DMS79 treated with DMSO at 0.1 percent for 48 hours (cell line): ENCODE data around the gene FAM72D.
"Not testable (repeated sequence)": the region's sequence is repeated elsewhere in the genome, so short reads cannot be mapped to it uniquely, and the experiment has no call there.

ENCODE experiments used
- DNase-seq: peaks from one replicate; lab custom pipeline; 2025; lab: John Stamatoyannopoulos, UW

The FAM72D gene

DNA sequence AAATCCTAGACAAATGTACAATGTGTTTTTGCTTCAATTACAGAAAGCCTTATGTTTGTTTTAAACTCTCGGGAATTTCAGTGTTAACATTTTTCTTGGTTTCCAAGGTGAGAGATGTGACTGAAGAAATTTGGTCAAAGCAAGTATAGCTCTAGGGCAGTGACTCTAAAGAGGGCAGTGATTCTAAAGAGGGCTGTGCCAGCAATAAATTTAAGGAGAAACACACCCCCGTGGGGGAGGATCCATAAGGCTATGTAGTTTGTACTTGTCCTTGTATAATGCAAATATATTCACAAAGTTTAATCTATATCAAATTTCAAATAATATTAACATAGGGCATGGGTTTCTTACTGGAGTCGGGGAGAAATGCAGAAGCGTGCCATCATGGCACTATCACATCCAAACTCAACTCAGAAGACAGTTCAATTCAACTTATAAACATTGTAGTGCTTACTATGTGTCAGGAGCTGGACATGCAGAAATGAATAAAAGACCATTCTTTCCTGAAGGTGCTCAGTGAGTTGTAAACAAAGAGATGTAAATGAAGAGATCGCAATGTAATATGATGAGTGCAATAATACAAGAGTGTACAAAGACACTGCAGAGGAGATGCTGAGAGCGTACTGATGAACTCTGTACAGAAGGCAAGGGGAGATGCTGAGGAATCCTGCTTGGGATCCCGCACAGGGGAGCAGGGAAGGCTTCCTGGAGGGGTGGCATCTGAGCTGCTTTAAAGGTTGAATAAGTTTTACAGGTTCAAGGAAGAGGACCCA is 13.1 kb upstream of the FAM72D start:
- not testable (repeated sequence) for DNase-seq

DNA sequence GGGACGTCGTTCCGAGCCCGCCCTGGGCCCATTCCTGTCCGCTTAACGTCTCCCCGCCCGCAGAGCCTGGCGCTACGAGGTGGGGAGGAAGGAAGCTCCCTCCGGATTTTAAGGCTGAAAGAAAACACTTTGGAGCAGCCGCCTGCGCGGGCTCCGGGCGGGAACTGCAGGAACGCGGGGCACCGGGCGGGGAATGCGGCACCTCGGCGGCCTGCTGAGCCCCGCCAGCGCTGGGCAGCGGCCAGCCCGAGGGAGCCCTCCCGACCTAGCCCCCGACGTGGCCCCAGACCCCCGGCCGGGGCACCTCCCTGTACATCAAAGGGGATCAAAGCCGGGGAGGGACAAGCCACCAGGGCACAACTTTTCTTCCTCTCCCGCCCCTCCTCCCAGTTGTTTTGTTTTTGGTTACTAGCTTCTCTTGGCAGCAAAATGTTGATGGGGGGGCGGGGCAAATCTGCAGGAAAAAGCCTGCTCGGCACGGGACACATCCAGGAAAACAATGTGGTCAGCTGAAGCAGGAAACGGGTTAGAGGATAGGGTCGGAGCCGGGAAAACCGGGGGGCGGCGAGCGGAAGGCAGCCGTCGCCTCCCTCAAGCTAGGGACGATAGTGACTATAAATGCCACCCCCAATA is 2.1 kb upstream of the FAM72D start:
- DNase-seq = not testable (repeated sequence)

DNA sequence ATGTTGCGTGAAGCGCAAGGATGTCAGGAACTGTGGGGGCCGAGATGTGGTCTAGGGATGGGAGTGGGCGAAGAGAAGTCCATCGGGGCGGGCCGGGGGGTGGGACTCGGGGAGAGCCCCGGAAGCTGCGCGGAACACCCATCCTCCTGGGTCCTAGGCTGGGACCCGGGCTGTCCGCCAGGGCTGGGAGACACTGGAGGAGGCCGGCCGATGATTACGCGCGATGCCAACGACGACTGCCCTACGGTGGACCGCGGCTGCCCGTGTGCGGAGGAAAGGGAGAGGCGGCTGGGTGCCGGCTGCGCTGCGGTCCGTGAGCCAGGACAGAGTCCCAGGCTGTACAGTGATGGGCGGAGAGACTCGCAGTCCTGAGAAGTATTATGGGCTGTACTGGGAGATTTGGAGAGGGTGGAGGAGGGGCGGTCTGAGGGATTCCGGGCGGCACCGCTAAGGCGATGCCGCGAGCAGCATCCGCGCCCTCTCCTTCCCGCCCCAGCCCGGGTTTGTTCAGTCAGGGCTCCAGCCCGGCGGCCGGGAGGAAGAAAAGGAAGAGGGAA is 1.0 kb upstream of the FAM72D start:
- not testable (repeated sequence) for DNase-seq

DNA sequence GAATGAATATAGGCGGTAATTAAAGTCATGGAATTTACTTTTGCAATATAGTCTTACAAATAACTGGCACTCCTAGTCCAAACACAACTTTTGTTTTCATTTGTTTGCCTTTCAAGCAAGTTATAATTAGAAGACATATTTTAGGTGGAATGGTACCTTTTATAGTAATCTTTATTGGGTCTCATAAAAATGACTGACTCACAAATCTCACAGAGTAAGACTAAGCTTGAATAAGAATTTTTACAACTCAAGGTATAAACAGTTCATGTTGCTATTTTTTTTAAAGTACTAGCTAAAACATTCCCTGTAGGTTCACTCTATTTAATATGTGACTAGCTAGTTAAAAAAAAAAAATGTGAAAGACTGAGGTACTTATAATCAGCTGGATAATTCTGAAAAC is 6.0 kb downstream of the FAM72D start:
- not testable (repeated sequence) for DNase-seq

DNA sequence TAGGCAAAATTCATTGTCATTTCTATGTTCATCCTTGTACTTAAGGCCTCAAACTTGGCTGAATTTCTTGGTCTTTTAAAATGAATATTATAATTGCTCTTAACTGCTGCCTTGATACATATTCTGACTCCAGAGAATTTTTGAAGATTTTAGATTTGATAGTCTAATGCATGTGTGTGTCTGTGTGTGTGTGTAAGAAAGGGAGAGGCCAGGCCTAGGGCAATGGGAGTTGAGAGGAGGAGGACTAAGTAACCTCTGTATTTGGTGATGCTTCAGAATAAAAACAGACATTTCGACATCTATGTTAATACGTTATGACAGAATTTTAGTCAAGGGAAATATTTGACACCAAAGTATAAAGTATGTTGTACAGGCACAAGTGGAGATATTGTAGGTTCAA is 7.5 kb downstream of the FAM72D start:
- not testable (repeated sequence) for DNase-seq

DNA sequence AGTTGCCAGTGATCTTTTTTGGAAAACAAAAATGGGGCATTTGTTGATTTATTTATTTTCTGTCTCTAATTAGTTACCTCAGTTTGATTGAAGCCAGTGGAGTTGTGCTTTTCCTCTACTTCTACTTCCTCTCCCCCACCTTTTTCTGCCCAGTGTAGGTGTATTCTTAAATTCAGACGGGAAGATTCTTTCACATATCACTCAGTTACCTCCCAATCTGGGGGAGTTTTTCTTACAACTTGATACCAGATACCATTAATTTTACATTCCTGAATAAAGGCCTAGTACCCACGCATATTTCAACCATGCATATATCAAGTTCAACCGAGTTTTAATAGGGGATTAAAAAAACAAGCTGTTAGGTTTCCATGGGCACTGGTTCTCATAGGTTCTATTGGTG is 15.9 kb downstream of the FAM72D start:
- not testable (repeated sequence) for DNase-seq

DNA sequence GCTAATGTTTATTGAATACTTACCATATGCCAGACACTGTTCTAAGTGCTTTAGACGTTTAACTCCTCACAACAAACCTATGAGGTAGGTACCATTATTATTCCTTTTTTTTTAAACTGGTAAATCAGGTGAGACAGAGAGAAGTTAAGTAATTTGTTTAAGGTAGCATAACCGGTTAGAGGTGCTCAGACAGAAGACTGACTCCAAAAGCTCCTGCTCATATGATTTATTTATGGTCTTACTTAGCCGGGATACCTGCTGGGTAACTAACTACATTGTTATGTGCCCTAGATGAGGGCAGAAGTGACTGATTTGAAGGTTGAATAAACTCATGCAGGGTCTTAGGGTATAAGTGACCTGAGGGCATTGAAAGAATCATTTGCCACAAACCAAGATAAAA is 16.9 kb downstream of the FAM72D start:
- DNase-seq = not testable (repeated sequence)

DNA sequence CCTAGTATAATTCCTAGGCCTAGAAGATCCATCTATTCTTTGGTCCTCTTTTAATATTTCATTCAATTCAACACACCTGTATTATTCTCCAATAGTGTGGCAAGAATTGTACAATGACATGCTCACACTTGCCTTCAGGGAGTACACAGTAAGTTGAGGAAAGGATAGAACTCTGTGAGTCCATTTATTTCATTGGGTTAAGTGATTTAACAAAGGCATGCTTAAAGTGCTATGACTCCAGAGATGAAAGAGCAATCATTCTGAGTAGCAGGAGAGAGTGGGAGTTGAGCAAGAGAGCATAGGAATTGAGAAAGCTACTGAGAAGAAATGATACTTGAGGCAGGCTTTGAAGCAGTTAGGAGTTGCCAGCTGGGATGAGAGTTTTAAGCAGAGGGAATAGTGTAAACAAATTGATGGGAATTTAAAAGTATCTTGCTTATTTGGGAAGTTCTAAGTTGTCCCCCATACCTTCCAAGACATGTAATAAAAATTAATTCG is 18.8 kb downstream of the FAM72D start:
- DNase-seq = not testable (repeated sequence)

DNA sequence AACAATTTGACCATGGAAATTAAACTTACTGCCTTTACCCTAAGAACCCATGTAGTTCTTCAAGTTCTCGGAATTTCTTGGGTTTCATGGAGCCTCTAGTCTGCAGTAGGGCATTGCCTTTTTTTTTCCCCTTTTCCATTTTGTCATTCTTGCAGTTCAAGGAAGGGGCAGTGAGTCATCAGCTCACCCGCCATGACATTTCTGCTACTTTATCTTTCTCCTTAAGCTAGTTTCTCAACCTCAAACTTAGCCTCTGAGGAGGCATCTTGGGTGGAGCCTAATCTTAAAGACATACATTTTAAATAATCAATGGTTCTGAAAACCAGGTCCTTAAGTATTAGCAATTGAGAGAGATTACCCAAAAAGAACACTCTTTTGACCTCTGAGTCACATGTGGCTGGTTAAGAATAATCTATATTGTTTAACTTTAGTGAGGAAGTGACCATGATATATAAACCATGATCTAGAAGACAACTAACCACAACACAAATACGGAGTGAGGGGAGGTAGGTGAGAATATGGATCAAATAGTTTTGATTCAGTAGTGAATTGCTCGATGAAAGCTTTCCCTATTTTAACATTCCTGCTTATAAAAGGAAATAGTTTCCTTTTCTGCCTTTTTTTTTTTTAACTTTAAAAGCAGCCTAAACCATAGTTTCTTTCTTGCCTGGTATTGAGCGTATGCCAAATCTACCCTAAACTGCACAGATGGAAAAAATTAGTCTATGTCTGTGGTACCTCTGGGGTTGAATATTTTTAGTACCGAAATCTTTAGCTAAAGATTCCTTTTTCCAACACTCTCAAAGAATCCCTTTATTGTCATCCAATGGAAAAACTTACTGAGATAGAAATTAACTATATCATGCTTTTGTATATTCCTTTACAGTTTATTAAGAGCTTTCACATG is 20.1 kb downstream of the FAM72D start:
- not testable (repeated sequence) for DNase-seq

DNA sequence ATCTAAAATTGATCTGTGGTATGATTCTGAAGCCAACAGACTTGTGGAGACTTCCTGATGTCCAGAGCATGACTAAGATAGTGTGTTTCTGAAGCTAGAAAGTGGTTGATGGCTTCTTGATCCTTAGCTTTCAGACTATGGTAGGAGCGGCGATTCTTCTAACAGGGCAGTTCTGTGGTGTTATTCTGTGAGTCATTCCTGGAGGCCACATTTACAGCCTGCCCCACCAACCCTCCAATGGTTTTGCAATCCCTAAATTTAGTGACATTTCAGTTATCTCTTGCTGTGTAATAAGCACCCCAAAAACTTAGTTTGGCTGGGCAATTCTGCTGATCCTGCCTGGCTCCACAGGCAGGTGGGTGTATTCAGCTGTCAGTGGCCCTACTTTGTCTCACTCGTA is 24.1 kb downstream of the FAM72D start:
- not testable (repeated sequence) for DNase-seq

DNA sequence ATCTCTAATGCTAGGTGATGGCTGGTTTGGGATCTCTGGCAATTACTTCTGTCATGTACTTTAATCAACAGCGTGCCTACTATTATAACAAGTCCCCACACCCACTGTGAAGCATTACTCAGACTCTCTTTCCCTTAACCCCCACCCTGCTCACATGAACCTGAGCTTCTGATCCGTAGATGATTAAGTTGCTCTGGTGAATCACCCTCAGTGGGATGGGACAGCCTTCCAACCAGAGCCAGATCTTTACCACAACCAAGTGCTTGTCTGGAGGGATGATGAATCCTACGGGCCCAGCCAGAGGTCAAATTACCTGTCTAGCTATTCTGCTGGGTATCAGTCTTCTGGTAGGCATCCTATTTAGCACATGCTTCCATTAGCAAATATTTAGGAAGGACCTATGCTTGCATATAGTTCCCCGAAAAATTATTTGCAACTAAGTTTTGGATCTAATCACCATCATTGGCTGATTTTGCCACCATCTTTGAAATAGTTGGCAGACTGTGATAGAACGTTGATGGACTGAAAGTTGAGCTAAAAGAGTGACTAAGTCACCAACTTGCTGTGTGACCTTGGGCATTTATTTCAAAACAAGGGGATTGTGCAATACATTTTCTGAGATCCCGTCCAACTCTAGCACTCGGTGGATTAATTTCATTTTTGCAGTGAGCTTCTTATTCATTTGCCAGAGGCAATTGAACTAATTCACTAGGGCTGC is 26.7 kb downstream of the FAM72D start:
- not testable (repeated sequence) for DNase-seq

DNA sequence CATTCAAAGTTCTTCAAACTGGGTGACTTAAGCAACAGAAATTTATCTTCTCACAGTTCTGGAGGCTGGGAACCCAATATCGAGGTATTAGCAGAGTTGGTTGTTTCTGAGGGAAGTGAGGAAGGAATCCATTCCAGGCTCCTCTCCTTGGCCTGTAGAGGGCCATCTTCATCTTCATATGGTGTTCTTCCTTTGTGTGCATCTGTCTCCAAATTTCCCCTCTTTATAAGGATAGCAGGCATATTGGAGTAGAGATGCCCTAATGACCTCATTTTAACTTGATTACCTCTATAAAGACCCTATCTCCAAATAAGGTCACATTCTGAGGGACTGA is 27.3 kb downstream of the FAM72D start:
- DNase-seq = not testable (repeated sequence)

DNA sequence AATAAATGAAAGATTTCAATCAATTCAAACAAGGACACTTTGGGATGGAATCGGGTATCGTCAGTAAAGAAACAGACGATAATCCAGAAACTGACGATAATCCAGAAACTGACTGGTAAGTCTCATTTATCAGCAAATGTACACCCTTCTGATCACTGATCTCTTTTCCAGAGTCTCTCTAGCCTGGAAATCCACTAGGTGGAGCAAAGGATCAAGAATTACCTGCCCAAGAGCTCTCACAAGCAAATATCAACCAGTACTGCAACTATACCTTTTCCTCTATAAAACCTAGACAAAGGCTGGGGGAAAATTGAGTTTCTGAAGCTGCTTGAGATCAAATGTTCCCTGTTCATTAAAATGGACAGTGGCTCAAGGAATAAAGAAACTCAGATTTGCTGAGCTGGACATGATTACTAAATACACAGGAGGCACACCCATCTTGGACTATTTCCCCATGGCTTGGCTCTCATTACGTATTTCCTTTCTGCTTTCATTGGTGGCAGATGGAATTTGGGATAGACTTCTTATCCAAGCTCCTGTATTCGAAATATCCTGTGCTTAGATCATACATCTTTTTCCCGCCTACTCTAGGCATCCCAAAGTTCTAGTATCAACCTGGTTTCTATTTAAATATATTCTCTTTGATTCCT is 28.3 kb downstream of the FAM72D start:
- DNase-seq = not testable (repeated sequence)

DNA sequence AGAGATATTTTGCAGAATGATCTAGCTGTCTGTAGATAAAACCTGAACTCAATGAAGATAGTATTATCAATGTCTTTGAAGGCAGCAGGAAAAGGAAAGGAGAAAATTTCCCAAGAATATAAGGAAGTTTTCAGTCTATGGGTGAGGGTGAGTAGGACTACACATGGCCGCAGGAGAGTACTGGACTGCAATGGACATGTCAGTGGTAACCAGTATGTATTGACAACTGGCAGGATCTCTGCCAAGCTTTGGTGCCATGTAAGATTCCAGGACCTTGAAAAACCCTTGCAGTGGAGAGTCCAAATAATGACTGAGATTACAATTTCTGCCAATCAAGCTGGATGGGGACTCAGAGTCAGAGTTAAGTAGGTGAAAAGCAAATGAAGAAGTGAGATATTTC is 29.3 kb downstream of the FAM72D start:
- DNase-seq = not testable (repeated sequence)

DNA sequence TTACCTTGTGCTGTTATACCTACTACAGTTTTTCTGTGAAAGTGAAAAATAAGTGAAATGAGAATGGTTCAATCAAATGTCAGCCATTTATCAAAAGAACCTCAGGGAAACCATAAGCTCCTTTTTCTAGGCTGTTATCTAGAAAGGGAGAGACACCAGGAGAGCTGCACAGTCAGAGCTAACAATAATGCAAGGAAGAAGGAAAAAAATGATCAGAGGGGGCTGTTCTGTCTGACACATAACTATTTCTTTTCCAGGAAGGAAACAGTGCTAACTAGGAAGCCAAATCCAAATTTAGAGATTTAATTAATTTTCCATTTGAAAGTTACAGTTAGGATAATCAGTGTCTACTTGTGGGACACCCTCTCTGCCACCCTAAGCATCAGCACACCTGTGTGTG is 31.4 kb downstream of the FAM72D start:
- not testable (repeated sequence) for DNase-seq

DNA sequence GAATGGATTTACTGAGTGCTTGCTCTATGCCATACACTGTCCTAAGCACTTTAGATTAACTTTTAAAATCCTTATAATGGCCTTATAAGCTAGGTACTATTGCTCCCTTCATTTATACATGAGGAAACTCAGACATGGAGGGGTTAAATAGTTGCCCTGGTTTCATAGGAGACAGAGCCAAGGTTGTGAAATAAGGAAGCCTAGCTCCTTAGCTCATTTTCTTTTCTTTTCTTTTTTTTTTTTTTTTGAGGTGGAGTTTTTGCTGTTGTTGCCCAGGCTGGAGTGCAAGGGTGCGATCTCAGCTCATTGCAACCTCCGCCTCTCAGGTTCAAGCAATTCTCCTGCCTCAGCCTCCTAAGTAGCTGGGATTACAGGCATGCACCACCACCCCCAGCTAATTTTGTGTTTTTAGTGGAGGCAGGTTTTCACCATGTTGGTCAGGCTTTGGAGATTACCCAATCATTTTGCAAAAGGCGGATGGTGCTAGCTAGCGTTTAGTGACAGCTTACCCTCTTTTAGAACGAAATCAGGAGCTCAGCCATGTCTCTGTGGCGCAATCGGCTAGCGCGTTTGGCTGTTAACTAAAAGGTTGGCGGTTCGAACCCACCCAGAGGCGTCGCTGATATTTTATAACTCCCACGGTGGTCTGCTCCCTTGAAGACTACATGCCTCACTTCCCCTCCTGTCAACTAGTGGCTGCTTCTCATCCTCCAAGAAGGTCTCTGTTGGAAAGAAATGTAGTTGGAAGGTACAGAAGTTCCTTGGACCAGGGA is 33.1 kb downstream of the FAM72D start:
- not testable (repeated sequence) for DNase-seq

DNA sequence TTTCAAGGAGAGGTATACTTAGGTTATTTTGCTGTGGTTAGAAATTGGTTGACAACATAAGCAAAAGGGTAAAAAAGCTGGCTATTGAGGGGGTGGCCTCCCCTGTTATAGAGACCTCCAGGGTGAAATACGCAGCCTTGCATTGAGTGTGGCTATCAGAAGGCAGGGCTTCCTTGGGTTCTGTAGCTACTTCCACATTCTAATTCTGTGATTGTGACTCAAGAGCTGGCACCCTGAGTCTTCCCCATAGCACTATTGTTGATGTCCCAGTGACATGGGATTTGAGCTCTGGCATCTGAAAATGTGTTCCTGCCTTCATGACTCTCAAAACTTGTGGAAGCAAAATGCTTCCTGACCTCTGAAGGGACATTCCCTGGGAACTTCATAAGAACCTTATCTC is 38.7 kb downstream of the FAM72D start:
- not testable (repeated sequence) for DNase-seq

DNA sequence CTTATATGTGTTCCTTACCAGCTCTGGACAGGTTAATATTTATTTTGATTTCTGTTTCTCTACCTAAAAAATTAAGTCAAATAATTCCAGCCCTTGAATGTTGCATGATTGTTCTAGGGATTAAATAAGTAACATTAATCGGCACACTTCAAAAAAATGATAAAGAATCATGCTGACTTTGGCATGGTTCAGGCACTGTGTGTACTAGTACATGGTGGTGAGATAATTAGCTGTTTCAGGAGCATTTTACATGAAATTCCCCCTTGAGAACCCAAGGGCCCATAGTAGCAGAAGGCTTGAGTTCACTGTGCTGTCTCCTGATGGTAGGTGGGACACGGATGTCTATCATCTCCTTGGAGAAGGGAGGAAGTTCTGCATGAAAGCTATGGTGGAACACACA is 44.8 kb downstream of the FAM72D start:
- not testable (repeated sequence) for DNase-seq

DNA sequence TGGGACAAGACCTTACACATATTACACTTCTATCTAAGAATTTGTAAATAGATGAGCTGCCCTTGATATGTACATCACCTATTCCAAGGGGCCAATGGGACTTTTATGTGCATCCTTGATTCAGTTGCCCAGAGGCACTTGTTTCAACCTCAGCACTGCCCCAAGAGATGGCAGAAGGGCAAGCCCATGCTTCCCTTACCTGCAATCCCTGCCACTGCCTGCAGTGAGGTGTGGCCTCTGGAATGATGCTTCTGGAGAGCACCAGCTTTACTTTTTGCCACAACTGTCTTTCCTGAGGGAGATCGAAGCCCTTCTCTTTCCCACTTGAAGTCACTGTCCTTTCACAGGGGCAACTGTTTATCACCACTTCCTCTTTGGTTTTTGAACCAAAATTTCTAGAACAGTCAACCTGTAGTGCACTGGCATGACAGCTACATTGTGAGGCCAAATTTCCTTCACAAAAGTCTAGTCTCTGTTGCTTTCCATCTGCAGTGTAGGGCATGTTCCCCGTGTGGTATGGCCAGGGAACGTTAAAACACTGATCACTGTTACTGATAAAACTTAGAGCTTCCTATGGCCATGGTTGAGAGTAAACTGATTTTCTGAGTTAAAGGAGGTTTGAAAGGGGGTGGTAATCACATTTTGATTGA is 48.6 kb downstream of the FAM72D start:
- not testable (repeated sequence) for DNase-seq

DNA sequence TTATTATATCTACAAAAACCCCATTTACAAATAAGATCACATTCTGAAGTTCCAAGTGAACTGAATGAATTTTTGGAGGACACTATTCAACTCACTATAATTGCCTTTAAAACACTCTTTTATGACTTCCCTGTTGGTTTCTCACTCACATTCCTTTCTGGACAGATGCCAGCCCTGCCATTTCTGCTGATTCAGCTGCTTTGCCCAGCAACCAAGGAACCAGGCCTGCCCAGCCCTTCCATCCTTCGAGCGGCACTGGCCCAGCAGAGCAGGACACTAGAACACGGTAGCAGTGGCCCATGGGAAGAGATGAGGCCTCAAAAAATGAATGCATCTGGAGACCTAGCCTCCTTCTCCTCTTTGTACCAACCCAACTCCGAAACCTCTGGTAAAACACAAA is 50.5 kb downstream of the FAM72D start:
- not testable (repeated sequence) for DNase-seq
